Smooth muscle cell (in vitro differentiated cells): Measurements from ENCODE around the gene TRIM13. TPM values are rescaled to one million over a fixed set of nuclear protein-coding genes. Genes with fewer than 3 reads are reported as not detected.

Experiments used
- DNase-seq: peaks from one replicate; lab custom pipeline; 2025; ENCODE audit not compliant: unreplicated experiment; lab: John Stamatoyannopoulos, UW
- H2AFZ ChIP-seq: fragments of 200-600 bp; sonication (generic); 2 replicates; pipeline ENCODE4 v1.6.0; 2016; ENCODE audit warnings: antibody characterized with exemption, low read depth, mild to moderate bottlenecking
- H3F3A ChIP-seq: fragments of 200-600 bp; sonication (generic); 2 replicates; pipeline ENCODE4 v1.6.0; 2017; ENCODE audit warnings: antibody characterized with exemption, low read depth
- H3K27ac ChIP-seq: fragments of 200-600 bp; sonication (generic); 2 replicates; pipeline ENCODE4 v1.5.1; 2016; ENCODE audit warnings: low read depth, mild to moderate bottlenecking
- H3K27me3 ChIP-seq: fragments of 200-600 bp; sonication (generic); 2 replicates; pipeline ENCODE4 v1.6.1; 2016; ENCODE audit warnings: low read depth, mild to moderate bottlenecking
- H3K36me3 ChIP-seq: fragments of 200-600 bp; sonication (generic); 2 replicates; pipeline ENCODE4 v1.5.1; 2016; ENCODE audit warnings: low read depth
- H3K4me1 ChIP-seq: fragments of 200-600 bp; sonication (generic); 2 replicates; pipeline ENCODE4 v1.5.1; 2016; ENCODE audit warnings: low read depth
- H3K4me2 ChIP-seq: fragments of 200-600 bp; sonication (generic); 2 replicates; pipeline ENCODE4 v1.6.0; 2016; ENCODE audit warnings: mild to moderate bottlenecking
- H3K4me3 ChIP-seq: fragments of 200-600 bp; sonication (generic); 2 replicates; pipeline ENCODE4 v1.5.1; 2016; ENCODE audit warnings: mild to moderate bottlenecking
- H3K79me2 ChIP-seq: fragments of 200-600 bp; sonication (generic); 2 replicates; pipeline ENCODE4 v1.6.0; 2016; ENCODE audit warnings: low read depth, mild to moderate bottlenecking
- H3K9ac ChIP-seq: fragments of 200-600 bp; sonication (generic); 2 replicates; pipeline ENCODE4 v1.6.0; 2016; ENCODE audit warnings: low read depth
- H3K9me3 ChIP-seq: fragments of 200-600 bp; sonication (generic); replicated peaks from 2 replicates; pipeline ENCODE4 v1.5.1; 2016; ENCODE audit warnings: low read depth
- H4K20me1 ChIP-seq: fragments of 200-600 bp; sonication (generic); 2 replicates; pipeline ENCODE4 v1.6.0; 2016; ENCODE audit warnings: low read depth
- WGBS: methylation state at CpG from one replicate; pipeline ENCODE4 v1.1.7; 2016; ENCODE audit warnings: low lambda C conversion rate; 5-methylcytosine and 5-hydroxymethylcytosine counted together
- polyA plus RNA-seq: library from polyadenylated mRNA; unstranded; fragments of >200 nt; fragmentation: Nextera tagmentation; extraction: Ambion mirVana; gene quantifications from 2 replicates; pipeline ENCODE4 v1.2.1, GENCODE V29; 2016
- total RNA-seq: library from RNA; depleted of rRNA; stranded (reverse); fragments of >200 nt; gene quantifications from 2 replicates; pipeline ENCODE4 v1.2.3, GENCODE V29; 2014
- TF ChIP-seq, protein P1 (sequence below): fragments of 200-600 bp; sonication (generic); IDR thresholded peaks from 2 replicates; pipeline ENCODE4 v1.5.1; 2017; ENCODE audit warnings: borderline replicate concordance, mild to moderate bottlenecking, antibody characterized with exemption; ENCODE audit not compliant: insufficient read depth, poor library complexity, severe bottlenecking

TRIM13 gene
- total and polyA plus RNA-seq, 2 experiments from 2014 or later: 18.4 to 19.6 TPM

DNA sequence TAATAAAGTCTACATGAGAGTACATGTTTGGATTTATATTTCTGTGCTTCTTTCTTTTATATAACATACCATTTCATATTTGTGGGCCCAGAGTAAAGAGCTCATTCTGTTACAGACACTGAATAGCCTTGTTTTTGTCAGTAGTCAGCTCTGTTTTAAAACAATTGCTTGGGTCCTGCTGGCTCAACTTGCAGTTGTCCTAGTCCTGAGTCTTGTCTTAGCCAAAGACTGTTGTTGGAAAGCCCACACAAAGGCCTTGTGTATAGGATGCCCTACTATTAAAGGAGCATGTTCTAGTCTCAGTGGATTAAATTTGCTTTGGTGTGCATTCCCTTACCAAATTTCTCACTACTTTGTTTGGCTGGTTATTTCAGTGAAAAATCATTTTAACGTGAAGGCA, 14.6 kb downstream of the TRIM13 start:
- DNase-seq: no peak
- H3K36me3 ChIP-seq: peaks cover 16% of the 10 kb centered on the region
- H4K20me1 ChIP-seq: peaks cover 55% of the 10 kb centered on the region
- H3K27ac ChIP-seq: no peak overlapping the region
- no peaks in the 10 kb centered on the region for H3F3A ChIP-seq
- H3K4me3 ChIP-seq: no peak overlapping the region
- TF ChIP-seq, protein P1, sequence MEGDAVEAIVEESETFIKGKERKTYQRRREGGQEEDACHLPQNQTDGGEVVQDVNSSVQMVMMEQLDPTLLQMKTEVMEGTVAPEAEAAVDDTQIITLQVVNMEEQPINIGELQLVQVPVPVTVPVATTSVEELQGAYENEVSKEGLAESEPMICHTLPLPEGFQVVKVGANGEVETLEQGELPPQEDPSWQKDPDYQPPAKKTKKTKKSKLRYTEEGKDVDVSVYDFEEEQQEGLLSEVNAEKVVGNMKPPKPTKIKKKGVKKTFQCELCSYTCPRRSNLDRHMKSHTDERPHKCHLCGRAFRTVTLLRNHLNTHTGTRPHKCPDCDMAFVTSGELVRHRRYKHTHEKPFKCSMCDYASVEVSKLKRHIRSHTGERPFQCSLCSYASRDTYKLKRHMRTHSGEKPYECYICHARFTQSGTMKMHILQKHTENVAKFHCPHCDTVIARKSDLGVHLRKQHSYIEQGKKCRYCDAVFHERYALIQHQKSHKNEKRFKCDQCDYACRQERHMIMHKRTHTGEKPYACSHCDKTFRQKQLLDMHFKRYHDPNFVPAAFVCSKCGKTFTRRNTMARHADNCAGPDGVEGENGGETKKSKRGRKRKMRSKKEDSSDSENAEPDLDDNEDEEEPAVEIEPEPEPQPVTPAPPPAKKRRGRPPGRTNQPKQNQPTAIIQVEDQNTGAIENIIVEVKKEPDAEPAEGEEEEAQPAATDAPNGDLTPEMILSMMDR: no peak
- peaks cover 19% of the 10 kb centered on the region for H3K79me2 ChIP-seq
- H2AFZ ChIP-seq: no peak overlapping the region
- no peak overlapping the region for H3K4me2 ChIP-seq
- no peaks in the 10 kb centered on the region for H3K4me1 ChIP-seq
- 97% methylated on average over 1 of the region's 1 CpG for WGBS
- no peak overlapping the region for H3K9ac ChIP-seq
- H3K9me3 ChIP-seq: no peaks in the 10 kb centered on the region
- no peaks in the 10 kb centered on the region for H3K27me3 ChIP-seq

DNA sequence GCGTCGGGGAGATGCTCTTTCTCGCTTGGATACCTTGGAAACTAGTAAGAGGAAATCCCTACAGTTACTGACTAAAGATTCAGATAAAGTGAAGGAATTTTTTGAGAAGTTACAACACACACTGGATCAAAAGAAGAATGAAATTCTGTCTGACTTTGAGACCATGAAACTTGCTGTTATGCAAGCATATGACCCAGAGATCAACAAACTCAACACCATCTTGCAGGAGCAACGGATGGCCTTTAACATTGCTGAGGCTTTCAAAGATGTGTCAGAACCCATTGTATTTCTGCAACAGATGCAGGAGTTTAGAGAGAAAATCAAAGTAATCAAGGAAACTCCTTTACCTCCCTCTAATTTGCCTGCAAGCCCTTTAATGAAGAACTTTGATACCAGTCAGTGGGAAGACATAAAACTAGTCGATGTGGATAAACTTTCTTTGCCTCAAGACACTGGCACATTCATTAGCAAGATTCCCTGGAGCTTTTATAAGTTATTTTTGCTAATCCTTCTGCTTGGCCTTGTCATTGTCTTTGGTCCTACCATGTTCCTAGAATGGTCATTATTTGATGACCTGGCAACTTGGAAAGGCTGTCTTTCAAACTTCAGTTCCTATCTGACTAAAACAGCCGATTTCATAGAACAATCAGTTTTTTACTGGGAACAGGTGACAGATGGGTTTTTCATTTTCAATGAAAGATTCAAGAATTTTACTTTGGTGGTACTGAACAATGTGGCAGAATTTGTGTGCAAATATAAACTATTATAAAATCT, 15.7 kb downstream of the TRIM13 start:
- Histone ChIP-seq H3K4me3 (no peak overlapping the region), H3K79me2 (peaks cover 14% of the 10 kb centered on the region), H3K27me3 (no peaks in the 10 kb centered on the region), H3K9me3 (no peaks in the 10 kb centered on the region), H3K9ac (no peak overlapping the region), H3K36me3 (peaks cover 15% of the 10 kb centered on the region), H4K20me1 (peaks cover 48% of the 10 kb centered on the region), H3K4me1 (no peaks in the 10 kb centered on the region), H3F3A (no peaks in the 10 kb centered on the region), H3K4me2 (no peak overlapping the region), H3K27ac (no peak overlapping the region), H2AFZ (no peak overlapping the region)
- no peak for DNase-seq
- TF ChIP-seq, protein P1: no peak
- WGBS: 94% methylated on average over 6 of the region's 6 CpGs

DNA sequence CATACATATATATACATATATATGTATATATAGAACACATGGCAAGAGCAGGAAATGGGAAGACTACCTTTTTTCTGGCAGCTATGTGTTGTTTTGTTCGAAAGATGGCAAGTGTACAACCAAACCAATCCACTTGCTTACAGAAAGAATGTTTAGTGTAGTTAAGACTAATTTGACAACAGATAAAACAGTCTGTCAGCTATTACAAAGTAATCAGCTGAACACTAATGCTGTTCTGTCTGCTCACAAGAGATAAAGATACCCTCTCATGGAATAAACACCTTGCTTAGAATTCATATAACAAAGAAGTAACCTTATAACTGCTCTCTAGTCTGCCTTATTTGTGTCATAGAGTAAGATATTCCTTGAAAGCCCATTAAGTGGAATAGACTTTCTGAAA, 17.5 kb downstream of the TRIM13 start:
- WGBS: 96% methylated on average over 1 of the region's 1 CpG
- no peak overlapping the region for H2AFZ ChIP-seq
- H3K36me3 ChIP-seq: peaks cover 15% of the 10 kb centered on the region
- peaks cover 33% of the 10 kb centered on the region for H4K20me1 ChIP-seq
- DNase-seq: no peak
- no peaks in the 10 kb centered on the region for H3K4me1 ChIP-seq
- H3K4me2 ChIP-seq: no peak overlapping the region
- no peaks in the 10 kb centered on the region for H3F3A ChIP-seq
- H3K79me2 ChIP-seq: no peaks in the 10 kb centered on the region
- TF ChIP-seq, protein P1: no peak
- H3K4me3 ChIP-seq: no peak overlapping the region
- no peaks in the 10 kb centered on the region for H3K9me3 ChIP-seq
- no peaks in the 10 kb centered on the region for H3K27me3 ChIP-seq
- no peak overlapping the region for H3K27ac ChIP-seq
- no peak overlapping the region for H3K9ac ChIP-seq

DNA sequence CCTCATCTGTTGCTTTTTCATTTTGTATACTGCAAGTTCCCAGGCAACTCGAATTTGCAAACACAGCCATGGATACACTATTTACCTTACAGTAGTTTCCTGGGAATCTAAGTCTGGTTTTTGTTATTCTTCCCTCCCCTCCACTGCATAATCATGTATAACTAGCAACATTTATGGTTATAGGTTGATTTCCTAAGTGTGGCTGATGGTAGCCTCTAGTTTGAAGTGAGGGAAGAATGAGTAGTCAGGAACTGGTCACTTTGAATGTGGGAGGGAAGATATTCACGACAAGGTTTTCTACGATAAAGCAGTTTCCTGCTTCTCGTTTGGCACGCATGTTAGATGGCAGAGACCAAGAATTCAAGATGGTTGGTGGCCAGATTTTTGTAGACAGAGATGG, 18.4 kb downstream of the TRIM13 start, which contains the start of gene KCNRG:
KCNRG (plus strand) TSS at position 187 of the 400 bp plus-strand sequence; CDS start at position 237, 50 bp downstream.
- Histone ChIP-seq H4K20me1 (peaks cover 27% of the 10 kb centered on the region), H3K27ac (no peak within 1 kb of the TSS), H3K9me3 (no peaks in the 10 kb centered on the region), H3K4me1 (no peaks in the 10 kb centered on the region), H3K4me2 (no peak within 1 kb of the TSS), H3F3A (no peaks in the 10 kb centered on the region), H3K9ac (no peak within 1 kb of the TSS), H2AFZ (no peak within 1 kb of the TSS), H3K36me3 (peaks cover 15% of the 10 kb centered on the region), H3K79me2 (no peaks in the 10 kb centered on the region), H3K27me3 (no peaks in the 10 kb centered on the region), H3K4me3 (no peak within 1 kb of the TSS)
- 71% methylated on average over 5 of the region's 5 CpGs for WGBS
- no peak for DNase-seq
- TF ChIP-seq, protein P1: no peak
